ENCODE data around the gene TRIM50.
A peak's percentile ranks its signal among the peaks of the same experiment; 100 is the strongest.
"Not testable (repeated sequence)": the region's sequence is repeated elsewhere in the genome, so short reads cannot be mapped to it uniquely, and the experiment has no call there.

TRIM50 gene

DNA sequence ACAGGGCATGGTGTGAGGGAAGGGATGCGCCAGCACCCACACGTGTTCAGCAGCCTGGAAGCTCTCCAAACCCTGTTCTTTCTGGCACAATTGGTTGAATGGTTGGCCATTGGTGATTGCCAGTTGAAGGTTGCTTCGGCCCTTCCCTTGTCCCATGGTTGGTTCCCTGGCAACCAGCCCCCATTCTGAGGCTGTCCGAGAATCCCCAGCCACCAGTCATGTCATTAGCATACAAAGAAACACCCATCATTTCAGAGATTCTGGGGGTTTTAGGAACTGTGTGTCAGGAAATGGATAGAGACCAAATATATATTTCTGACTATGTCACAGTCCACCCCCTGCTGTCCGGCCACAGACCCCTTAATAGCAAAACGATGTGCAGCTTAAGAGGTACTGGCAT, 21.9 kb upstream of the TRIM50 start:
- no peak for DNase-seq

- no peak for DNase-seq
Observed at GRCh38 chr7:73345951-73346350, 18.1 kb upstream of the TRIM50 start.

- DNase-seq, result no peak
Observed at GRCh38 chr7:73345538-73345937, 17.7 kb upstream of the TRIM50 start.

GRCh38 chr7:73343671-73344380, 15.9 kb upstream of the TRIM50 start:
- DNase-seq, result no peak

DNA sequence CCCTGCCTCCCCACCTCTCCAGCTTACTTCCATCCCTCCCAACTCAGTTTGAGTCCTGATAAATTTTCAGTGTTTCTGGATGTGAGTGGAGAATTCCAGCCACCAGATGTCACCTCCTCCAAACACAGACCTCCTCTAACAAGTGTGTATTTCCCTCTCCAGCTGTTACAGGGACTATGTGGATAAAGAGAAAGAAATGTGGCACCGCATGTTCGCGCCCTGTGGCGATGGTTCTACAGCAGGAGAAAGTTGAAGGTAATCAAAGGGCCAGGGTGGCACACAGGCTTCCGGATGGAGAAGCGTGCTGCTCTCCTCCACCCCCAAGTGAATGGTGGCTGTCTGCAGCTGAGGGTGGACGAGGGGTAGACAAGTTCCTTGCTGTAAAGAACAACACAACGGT, 14.8 kb upstream of the TRIM50 start:
- no peak for DNase-seq

DNA sequence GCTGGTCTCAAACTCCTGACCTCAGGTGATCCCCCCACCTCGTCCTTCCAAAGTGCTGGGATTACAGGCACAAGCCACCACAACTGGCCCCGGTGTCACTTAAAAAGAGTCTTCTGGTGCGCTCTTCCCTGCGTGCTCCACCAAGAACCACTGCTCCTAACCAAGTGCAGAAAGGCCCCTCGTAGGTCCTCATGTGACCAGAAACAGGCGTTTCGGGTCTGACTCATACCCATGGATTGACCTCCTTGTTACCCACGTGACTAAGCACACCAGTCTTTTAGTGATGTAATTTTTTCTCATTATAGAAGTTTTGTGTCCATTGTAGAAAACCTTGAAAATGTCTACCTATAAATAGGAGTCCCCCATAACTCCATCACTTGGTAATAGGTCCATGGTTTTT, 14.0 kb upstream of the TRIM50 start:
- DNase-seq, result no peak

DNA sequence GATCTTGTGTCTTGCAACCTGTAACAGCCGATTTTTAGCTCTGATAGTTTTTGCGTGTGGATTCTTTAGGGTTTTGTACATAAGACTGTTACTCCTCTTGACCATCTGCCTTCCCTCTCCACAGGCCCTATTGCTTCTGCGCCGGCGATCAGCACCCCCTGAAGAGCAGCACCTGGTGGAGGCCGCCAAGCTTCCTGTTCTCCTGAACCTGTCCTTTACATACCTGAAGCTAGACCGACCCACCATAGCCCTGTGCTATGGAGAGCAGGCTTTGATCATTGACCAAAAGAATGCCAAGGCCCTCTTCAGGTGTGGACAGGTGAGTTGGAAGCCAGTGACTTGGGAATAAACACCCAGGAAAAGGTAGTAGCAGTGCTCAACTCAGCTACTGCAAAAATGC, 12.6 kb upstream of the TRIM50 start:
- no peak for DNase-seq

DNA sequence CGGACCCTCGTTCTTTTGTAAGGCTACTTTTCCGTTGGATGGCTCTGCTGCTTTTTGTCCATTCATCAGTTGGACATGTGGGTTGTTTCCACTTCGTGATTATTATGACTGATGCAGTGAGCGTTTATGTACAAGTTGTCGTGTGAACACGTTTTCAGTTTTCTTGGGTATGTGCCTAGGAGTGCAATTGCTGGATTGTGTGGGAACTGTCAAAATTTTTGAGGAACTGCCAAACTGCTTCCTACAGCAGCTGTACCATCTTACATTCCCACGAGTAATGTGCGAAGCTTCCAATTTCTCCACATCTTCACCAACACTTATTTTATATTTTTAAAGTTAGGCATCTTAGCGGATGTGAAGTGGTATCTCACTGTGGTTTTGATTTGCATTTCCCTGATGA, 10.4 kb upstream of the TRIM50 start:
- DNase-seq, result no peak

DNA sequence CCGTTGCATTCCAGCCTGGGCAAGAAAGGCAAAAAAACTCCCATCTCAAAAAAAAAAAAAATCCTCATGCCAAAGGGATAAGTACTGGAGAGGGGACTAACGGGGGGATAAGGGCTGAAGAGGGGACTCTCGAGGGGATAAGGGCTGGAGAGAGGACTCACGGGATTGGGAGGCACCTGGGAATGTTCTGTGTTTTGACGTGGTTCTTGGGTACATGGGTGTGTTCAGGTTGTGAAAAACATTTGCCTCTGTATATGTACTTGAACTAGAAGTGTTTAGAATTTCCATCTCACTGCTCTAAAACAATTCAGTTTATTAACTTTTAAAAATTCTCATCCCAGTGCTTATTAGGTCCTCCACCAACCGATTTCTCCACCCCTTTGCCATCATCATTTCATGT, 4.6 kb upstream of the TRIM50 start:
- DNase-seq, result no peak

DNA sequence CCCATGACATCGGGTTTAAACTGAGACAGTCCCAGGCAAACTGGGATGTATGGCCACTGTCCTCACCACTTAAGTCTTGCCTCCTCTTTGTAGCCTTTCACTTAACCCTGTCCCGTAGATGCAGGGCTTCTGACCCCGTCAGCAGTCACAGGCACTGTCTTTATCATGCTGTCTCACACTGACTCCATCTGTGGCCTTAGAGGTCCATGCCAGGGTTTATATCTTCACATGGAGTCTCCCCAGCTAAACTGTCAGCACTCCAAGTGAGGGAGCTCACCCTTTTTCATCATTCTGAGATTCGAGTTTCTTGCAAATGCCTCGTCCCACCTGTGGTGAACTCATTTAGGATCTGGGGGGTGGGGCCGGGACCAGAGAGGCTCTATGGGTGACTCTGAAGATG, 2.9 kb upstream of the TRIM50 start:
- DNase-seq, result no peak

GRCh38 chr7:73329861-73330581, 2.1 kb upstream of the TRIM50 start:
- no peak for DNase-seq

DNA sequence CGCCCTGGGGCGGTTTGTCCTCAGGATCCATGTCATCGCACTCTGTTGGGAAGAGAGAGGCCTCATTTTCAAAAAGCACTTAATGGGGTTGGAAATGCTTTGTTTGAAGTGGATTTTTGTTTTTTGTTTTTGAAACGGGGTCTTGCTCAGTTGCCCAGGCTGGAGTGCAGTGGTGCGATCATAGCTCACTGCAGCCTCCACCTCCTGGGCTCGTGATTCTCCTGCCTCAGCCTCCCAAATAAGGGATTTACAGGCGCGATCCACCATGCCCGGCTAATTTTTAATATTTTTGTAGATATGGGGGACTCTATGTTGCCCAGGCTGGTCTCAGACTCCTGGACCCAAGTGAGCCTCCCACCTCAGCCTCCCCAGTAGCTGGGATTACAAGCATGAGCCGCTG, 814 bp upstream of the TRIM50 start:
- DNase-seq, result no peak

DNA sequence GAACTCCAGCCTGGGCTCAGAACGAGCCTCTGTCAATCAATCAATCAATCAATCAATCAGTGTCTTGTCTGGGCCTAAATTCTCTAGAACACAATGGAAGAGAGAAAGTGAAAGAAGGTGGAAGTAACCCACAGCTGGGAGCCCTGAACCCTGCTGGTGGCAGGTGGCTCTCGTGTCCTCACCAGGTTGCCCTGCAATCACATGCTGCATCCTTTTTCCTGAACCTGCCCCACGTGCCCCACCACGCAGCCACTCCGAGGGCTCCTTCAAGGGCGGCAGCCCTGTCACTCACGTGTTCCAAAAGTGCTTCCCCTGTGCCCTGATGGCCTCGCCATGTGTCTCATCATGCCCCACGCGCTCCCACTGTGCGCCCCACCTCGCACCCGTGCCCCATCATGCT, 433 bp downstream of the TRIM50 start:
- not testable (repeated sequence) for DNase-seq

GRCh38 chr7:73325424-73325823, 2.5 kb downstream of the TRIM50 start:
- DNase-seq, result not testable (repeated sequence)

- DNase-seq, result peak; percentile 42
Observed at GRCh38 chr7:73324081-73324845, 3.6 kb downstream of the TRIM50 start.

DNA sequence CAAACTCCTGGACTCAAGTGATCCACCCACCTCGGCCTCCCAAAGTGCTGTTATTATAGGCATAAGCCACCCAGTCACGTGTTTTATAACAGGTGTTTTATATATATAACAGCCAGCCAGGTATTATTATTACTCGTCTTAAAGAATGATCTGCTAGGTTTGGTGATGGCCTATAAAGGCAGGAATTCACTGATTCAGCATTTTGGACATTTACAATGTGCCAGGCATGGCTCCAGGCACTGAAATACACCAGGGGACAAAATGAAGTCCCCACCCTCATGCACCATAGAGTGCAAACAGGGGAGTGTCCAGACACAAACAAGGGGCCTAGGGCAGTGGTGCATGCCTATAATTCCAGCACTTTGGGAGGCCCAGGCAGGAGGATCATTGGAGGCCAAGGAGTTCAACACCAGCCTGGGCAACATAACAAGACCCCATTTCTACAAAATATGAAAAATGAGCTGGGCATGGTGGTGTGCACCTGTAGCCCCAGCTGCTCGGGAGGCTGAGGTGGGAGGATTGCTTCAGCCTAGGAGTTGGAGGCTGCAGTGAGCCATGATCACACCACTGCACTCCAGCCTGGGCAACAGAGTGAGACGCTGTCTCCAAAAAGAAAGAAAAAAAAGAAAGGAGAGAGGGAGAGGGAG, 4.3 kb downstream of the TRIM50 start:
- DNase-seq, result not testable (repeated sequence)

DNA sequence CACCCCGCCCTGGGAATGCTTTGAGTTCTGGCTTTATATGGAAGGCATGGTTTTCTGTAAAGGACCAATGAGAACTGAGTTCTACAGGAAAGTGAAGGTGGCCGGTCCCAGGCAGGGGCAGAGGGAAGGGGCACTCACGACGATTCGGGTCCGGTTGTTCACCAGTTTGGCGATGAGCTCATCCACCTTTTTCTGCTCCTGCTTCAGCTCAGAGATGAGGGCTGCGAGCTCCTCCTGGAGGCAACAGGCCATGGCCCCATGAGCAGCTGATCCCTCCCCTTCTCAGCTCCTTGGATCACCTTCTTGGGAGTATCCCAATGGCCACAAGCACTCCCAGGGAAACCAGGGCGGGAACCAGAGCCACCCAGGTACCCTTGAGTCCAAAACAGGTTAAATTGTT, 7.9 kb downstream of the TRIM50 start:
- DNase-seq, result not testable (repeated sequence)

- not testable (repeated sequence) for DNase-seq
Observed at GRCh38 chr7:73319541-73319940, 8.3 kb downstream of the TRIM50 start.

DNA sequence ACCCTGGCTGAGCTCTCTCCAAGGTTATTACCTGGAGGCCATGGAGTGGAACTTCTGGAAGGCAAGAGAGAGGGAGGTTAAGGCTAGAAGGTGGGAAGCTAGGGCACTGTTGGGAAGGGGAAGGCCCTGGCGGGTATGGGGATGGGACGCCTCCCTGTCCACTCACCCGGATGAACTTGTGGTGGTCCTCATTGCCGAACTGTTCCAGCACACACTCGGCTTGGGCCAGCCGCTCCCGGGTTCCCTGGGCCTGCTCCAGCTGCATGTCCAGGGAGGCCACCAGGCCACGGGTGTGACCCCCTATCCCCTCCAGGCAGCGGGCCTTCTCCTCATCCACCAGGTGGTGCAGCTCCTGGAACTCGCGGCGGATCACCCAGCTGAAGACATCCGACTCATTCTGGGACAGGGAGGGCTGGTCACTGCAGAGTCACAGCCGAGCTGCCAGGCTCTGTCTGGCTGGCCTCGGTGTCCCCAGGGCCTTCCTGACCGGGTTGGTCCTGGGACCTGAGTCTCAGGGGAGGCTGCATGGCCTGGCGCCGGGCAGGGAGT, 9.2 kb downstream of the TRIM50 start:
- DNase-seq, result not testable (repeated sequence)

DNA sequence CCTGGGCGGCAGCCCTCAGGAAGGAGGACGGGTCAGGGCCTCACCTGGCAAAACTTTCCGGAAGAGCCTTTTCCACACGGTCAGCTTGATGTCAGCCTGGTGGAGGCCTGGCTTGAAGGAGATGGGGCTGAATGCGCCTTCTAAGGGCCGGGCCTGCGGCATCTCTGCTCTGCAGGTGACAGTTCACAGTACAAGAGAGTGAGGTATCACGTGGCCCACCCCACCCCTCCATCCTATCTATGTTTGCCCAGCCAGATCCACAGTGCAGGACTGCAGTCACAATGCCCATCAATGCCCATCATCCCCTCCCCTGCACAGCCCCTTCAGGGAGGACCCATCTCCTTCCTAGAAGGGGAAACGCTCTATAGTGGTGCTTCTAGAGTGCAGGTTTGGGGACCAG, 11.4 kb downstream of the TRIM50 start:
- DNase-seq, result no peak

DNA sequence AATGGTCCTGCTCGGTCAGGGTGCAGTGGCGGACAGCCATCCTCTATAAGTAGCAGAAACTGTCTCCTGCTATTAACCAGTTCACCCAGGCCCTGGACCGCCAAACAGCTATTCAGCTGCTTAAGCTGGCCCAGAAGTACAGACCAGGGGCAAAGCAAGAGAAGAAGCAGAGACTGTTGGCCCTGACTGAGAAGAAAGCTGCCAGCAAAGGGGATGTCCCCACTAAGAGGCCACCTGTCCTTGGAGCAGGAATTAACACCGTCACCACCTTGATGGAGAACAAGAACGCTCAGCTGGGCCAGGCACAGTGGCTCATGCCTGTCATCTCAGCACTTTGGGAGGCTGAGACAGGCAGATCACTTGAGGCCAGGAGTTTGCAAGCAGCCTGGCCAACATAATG, 13.6 kb downstream of the TRIM50 start:
- DNase-seq, result no peak

DNA sequence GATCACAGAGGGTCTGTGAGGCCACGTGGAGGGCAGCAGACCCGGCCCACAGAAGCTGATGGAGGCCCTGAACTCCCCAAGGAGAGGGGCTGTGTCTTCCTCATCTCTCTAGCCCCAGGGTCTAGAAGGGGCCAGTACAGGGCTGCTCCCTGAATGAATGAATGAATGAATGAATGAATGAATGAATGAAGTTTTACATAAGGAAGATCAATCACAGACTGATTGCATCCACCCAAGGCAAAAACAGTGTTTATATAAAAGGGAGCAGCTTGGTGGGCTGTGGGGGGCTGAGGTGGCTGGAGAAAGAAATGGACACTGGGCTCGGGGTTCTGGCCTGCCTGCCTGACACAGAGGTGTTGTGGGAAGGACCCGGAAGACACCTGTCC, 14.4 kb downstream of the TRIM50 start:
- DNase-seq, result no peak
